AG08395 (cell line): ENCODE results near the gene SIGLEC12.
A peak's percentile ranks its signal among the peaks of the same experiment; 100 is the strongest.
"Not testable (repeated sequence)": the region's sequence is repeated elsewhere in the genome, so short reads cannot be mapped to it uniquely, and the experiment has no call there.

Experiments used
- DNase-seq: peaks from one replicate; pipeline ENCODE4 v3.0.0; 2012; ENCODE audit warnings: mixed read lengths, low spot score

The SIGLEC12 gene

DNA sequence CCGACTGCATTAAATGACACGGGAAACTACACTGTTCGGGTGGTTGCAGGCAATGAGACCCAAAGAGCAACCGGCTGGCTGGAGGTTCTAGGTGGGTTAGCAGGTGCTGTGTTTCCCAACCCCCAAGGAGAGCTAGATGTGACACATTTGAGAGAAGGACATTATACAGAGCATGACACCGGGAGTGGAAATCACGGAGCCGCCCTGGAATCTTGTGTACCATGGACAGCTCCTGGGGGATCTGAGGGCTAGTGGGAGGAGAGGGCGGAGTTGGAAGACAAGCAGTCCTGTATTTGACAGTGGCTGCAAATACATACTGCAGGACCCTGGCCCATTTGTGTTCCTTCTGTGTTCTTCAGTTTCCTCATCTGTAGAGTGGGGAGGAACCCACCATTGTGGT, 21.0 kb downstream of the SIGLEC12 start:
- DNase-seq = no peak

DNA sequence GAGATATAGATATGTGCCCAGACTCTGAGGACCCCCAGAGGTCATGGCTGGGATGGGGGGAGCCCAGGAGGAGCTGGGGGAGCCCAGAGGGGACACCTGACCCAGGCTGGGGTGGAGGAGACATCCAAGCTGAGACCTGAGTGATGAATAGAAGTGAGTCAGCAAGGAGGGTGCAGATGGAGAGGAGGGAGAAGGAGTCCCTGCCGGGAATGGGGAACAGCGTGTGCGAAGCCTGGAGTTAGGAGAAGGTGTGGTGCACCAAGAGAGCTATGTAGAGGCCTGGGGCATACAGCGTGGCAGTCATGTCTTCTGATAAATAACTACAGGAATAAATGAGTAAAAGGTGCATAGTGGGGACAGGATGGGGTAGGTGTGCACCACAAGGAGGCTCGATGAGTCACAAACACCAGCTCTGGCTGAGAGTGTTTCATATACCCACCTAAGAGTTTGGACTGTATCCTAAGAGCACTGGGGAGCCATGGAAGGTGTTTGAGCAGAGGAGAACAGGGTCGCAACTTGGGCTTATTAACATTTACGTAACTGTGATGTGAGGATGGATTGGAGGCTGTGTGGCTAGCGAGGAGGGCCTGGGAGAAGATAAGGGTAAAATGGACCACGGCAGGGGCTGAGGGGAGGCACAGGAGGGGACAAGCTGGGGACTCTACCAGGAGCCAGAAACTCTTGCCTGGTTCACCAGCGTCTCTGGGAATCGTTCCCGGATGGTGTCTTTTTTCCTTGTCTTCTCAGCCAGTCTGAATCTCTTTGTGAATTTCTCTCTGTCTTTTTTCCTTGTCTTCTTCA, 21.9 kb downstream of the SIGLEC12 start:
- DNase-seq = no peak

DNA sequence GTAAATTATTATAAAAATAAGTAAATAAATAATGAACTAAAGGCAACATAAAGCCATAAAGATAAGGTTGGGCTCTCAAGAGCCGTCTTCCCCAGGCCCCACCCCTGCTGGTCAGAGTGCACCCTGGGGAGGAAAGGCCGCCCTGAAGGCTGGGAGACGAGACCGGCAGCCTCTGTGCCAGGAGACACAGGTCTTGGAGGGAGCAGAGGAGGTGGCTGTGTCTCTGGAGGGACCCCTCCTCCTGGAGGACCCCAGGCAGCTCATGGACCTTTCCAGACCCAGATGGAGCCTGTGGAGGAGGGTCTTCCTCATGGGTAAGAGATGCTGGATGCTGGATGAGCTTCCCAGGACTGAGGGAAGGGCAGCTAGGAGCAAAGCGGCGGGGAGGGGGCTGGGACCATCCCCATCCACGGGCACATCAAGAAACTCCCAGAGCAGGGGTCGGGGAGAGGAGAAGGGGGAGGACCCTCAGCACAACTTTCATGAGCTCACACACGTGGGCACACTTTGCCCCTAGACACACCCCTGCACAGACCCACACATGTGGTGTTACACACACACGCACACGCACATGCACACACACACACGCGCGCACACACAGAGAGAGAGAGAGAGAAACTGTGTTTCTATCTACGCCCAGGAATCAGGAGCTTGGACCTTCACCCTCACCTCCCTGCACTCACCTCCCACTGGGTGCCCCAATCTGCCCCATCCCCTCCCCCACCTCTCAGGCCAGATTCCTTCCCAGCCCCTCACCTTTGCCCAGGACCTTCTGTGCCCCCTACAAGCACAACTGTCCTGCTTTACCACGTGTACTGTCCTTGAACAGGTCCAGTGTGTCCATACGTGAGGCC, 23.0 kb downstream of the SIGLEC12 start, which contains the start of gene CEACAM18:
TSS of gene CEACAM18 (plus strand) at position 159 of the 854 bp plus-strand sequence.
- DNase-seq = no peak

DNA sequence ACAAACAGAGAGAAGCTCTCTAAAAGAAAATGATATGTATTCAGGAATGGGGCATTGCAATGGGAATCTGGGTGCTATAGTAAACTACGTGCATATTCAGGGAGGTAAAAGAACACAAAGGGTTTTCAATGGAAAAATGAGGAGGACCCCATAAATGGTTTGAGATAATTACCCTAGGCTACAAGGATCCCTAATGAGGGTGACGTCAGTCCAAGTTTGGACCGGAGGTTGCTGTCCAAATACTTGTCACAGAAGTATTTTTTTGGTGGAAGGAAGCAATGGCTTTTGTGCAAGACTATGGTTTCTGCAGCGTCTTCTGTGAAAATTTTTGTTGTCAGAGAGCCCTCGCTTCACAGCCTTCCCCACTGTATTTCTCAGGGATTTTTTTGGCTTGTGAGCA, 24.3 kb downstream of the SIGLEC12 start:
- no peak for DNase-seq

DNA sequence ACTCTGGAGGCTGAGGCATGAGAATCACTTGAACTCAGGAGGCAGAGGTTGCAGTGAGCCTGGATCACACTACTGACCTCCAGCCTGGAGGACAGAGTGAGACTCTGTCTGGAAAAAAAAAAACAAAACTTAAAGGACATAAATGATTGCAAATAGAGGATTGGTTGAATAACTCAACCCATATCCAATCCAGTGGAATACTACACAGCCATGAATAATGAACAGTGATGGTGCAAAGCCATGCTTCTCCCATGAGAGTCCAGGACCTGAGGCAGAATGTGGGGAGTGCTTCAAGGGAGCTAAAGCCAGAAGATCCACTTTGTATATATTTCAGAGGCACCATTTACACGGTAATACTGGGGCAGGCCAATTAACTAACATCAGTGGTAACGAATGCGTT, 25.4 kb downstream of the SIGLEC12 start:
- no peak for DNase-seq

DNA sequence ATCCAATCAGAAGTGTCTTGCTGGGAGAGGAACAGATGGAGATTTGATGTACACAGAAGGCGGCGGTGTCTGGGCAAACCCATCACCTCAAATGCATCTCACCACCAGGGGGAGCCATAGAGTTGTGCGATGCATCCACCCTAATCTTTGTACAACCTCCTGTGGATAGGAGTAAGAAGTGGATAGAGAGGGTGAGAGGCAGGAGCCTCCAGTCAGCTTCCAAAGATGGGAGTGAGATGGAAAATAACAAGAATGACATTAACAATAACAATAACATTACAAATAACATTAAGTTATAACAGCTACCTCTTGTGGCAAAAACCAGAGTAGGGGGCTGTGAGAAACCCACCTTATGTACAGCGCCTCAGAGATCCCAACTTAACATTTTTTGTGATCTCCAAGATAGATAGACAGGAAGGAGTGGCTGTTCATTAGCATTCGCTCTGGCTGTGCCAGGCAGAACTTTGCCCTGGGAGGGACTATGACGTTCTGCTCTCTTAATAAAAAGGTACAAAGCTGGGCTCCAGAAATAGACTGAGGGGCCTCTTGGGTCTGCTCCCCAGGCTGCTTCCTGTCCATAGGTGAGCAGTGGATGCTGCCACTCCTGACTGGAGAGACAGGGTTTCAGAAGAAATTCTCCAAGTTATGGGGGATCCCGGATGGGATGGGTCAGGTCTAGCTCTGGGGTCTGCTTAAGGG, 28.4 kb downstream of the SIGLEC12 start:
- peak; percentile 76 for DNase-seq

DNA sequence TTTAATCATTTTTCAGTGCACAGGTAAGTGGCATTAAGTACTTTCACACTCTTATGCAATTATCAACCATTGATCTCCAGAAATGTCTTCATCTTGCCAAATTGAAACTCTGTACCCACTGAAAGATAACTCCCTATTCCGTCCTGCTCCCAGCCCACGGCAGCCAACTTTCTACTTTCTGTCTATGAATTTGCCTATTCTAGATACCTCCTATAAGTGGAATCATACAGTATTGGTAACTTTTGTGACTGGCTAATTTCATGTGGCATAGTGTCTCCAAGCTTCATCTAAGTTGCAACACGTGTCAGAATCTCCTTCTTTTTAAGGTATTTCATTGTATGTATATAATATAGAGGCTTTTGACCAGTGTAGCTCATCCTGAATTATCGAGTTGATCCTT, 29.0 kb downstream of the SIGLEC12 start:
- DNase-seq = no peak

DNA sequence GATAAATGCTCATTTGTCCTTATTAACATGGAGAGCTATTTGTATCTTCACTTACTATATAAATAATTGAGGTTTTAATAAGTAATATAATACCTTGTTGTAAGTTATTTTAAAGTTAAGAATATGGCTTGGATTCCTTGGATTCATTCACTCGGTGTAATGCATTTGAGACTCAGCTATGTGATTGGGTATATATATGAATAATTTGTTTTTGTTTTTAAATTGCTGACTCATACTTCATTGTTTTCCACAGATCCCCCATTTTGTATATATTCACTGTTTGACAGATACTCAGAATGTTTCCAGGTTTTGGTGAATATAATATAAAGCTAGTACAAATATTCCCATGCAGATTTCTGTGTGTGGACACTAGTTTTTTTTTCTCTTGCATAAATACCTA, 30.1 kb downstream of the SIGLEC12 start:
- no peak for DNase-seq

DNA sequence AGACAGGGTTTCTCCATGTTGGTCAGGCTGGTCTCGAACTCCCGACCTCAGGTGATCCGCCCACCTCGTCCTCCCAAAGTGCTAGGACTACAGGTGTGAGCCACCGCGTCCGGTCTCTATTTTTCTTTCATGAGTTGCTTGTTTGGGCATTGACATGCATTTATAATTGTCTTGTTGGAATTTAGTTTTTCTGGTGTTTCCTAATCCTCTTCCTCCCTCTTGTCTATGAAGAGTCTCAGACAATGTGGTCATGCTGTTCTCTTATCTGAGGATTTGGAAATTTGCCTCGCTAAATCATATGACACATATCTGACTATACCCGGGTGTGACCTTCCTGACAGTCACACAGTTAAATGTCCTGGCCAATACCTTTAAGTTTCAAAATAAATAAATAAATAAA, 30.6 kb downstream of the SIGLEC12 start:
- DNase-seq = no peak

DNA sequence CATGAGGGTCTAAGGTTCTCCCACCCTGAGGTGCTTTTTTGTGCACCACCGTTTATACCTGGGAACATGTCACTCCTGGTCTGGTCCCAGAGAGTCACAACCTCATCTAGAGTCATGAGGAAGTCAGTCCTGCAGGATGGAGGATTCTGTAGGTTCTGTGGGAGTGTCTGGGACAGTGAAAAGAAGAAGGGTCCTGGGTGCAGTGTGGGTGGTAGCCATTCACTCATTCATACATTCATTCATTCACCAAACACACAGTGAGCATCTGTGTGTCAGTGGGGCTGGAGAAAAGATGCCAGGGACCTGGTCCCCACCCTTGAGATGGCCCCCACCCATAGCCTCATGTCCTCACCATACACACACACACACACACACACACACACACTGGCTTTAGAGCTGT, 32.0 kb downstream of the SIGLEC12 start:
- no peak for DNase-seq

DNA sequence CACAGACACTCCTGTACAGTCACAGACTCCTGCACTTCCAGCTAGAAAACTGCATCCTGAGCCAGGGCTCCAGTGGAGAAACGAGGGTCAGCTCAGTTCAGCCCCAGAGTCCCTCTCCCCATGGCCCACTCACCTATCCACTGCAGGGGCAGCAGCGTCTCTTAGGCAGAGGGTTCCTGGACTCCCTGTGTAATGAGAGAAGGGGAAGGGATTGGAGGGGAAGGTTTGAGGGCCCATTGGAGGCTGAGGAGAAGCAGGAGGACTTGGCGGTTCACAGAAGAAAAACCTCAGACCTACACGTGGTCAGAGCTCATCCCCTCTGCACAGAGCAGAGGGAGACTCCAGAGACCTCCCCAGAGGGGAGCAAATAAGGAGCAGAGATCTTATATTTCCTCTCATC, 32.4 kb downstream of the SIGLEC12 start:
- no peak for DNase-seq

DNA sequence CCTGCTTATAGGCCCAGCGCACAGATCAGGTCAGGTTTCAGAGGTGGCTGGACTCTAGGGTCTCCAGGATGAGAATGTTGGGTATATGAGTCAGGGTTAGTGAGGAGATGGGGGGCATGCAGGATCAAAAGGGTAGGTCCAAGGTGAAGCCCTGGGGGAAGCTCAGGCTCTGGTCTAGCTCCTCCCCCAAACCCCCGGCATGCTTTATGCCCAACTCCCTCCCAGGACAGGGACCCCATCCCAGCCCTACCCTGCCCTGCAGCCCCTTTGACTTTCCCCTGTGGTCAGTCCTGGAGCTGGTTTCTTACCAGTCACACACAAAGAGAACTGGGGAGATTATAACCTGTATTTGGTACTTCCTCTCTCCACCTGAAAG, 33.1 kb downstream of the SIGLEC12 start:
- no peak for DNase-seq

DNA sequence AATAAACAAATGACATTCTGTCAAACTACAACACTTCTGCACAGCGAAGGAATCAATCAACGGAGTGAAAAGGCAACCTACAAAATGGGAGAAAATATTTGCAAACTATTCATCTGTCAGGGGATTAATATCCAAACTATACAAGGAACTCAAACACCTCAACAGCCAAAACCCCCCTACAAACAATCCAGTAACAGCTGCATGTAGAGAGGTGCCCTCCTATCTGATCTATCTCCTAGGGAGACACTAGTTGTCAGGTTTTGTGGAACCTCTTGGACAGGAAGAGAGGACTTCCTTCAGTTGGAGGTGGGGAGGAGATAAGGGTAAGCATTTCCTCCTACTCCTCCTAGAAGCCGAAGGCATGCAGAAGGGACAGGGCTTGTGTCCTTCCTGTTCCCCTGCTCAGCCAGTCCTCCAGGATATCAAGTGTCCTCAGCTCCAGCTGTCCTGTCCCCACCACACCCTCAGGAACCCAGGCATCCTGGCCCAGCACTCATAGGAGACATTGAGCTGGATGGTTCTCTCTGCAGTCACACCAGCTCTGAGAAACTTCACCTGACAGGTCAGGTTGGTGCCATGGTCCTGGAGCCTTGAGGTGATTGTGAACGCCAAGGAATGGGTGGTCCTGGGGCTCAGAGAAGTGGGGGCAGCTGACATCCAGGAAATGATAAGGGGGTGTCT, 33.6 kb downstream of the SIGLEC12 start:
- no peak for DNase-seq

DNA sequence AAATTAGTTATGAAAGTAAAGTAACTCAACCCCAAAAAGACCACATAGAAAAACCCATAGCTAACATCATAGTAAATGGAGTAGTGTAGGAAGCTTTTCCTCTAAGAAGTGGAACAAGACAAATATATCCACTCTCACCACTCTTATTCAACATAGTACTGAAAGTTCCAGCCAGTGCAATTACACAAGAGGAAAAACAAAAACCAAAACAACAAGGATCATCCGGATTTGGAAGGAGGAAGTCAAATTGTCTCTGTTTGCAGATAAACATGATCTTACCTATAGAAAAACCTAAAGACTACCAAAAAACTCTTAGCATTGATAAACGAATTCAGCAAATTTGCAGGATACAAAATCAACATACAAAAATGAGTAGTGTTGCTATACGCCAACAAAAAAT, 34.9 kb downstream of the SIGLEC12 start:
- no peak for DNase-seq

DNA sequence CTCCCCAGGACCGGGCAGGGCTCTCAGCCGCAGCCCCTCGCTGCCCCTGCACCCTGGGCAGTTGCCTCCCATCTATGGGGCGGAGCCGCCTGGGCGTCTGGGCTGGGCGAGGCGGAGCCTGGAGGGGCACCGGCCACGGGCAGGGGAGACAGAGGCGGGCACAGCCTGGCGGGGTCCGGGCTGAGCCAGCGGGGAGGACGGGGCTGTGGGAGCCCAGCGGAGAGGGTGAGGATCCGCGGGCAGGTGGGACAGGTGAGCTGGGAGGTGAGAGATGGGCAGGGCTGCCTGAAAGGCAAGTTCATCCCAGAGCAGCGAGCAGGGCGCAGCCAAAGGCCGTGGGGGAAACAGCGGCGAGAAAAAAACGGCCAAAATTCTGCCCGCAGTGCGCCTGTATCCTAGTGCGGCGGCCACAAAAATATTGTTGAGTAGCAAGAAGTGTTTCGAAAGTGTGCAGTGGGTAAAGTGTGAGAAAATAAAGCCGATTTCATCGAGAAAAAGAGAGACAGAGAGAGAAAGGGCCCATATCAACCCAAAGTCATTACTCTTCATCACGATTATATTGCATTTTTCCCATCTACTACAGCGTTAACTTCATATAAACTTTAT, 37.5 kb downstream of the SIGLEC12 start:
- DNase-seq = not testable (repeated sequence)

DNA sequence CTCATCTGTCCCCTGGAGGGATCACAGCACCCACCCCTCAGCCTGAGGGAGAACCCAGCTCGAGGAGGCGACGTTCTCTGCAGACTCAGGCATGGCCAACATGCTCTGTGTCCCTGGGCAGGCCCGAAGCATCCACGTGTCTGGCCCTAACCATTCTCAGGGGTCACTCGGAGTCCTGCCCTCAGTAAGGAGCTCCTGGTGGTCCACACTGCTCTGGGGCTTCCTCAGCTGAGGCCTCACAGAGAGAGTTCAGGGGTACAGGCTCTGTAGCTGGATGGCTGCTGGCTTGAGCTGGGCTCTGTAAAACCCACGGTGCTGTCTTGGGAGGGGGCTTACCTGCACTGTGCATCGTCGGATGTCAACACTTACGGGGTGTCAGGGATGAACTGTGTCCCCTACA, 38.9 kb downstream of the SIGLEC12 start:
- DNase-seq = no peak

DNA sequence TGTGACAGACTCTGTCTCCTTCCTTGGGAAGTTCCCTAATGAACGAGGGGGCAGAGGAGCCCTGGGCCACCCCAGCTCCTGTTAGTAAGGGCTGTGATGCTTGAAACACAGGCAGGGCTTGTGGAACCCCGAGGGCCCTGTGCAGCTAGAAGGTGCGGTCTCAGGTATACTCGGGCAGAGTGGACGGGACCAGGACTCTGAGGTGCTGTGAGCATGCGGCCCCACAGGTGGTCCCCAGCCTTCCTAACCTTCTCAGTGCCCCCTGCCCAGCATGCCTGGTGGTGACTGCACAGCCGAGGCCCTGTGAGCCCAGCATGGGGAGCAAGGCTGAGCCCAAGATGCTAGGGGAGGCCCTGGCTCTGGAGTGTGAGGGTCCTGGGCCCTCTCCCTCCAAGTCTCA, 39.3 kb downstream of the SIGLEC12 start:
- no peak for DNase-seq

DNA sequence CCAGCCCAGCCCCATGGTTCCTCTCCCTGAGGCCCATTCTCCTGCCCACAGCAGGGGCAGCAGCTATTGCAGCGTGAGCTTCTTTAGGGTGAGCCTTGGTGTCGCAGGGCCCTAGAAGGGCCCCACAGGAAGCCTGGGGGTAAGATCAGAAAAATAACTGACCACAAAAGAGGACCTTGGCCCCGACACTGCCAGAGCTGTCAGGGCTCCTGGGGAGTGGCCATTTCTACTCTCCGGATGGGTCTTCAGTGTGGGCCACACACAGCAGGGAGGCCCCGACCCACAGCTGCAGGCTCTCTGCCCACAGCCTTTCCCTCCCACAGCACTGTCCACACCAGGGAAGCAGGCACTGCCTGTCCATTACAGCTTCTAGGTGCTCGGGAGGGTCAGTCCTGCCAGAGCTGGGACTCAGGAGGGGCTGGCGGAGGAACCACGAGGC, 39.9 kb downstream of the SIGLEC12 start:
- no peak for DNase-seq

DNA sequence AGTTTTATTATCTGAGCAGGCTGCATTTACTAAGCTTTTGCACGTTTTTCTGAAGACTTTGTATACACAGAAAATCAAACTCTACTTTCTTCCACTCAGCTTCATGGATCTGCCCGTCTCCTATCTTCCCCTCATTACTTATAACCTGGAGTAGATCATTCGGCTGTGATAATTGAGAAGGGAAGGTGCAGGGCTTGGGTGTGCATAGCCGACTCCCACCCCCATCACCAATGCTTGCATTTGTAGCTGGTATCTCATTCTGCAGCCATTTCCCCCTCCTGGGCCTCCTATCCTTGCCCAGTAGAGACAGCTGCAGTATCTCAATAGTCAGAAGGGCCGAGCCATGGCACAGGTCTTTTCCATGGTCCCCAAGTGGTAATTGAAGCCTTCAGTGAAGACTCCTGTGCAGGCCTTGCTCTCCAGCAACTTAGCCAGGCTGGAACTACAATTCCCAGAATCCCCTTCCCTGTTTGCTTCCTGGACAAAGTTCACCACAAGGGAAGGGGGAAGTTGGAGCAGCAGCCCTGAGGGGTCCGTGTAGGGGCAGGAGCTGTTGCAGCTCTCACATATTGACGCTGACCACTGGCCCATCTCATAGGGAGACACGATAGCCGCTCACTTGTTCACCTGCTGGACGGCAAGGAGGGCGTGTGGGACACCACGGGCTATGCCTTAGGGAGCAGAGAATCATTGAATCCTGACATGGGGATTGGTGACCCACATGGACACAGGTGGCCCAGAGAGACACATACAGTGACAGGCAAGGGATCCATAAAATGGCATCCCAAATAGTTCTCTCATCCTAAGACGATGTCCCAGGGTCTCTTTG, 41.2 kb downstream of the SIGLEC12 start:
- no peak for DNase-seq

DNA sequence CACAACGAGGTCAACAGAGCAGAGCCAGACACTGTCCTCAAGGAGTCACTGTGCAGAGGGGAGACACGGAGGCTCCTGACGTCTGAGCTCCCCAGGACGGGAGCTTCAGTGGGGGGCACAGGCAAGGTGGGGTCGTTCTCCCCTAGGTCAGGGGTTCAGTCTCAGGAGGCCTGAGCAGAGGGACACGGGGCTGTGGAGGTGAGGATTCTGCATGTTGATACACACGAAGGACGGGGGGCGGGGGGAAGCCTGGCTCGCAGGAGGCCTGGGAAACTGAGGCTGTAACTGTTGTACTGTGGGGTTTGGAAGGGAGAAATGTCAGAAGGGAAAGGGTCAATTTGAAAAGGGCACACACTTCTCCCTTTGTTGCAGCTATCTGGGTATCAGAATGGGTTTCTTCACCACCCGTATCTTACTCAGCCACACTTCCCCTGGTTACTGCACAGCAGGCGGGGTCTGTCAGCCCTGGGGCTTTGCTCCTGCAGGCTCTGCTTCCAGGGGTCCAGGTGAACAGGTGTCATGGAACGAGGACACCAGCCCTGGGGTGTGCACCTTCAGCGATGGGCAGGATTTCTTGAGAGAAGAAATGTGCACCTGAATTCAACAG, 42.6 kb downstream of the SIGLEC12 start:
- no peak for DNase-seq
